ENCODE measurements around the gene EIF4G3. TPM values are rescaled to one million over a fixed set of nuclear protein-coding genes. Genes with fewer than 3 reads are reported as not detected.
"Not testable (repeated sequence)": the region's sequence is repeated elsewhere in the genome, so short reads cannot be mapped to it uniquely, and the experiment has no call there.

Gene EIF4G3
- total RNA-seq, 1 donor from 2014 or later, result 33.9 TPM

GRCh38 chr1:20819818-20820217 is 356.9 kb downstream of the EIF4G3 start:
- intact Hi-C loops (cut with micrococcal nuclease), result no loop called here
- peaks cover 35% of the 10 kb centered on the region for H3K36me3 ChIP-seq
- H3K27ac ChIP-seq (replicated peaks), result no peak overlapping the region
- no peak for DNase-seq
- no peak overlapping the region for H3K4me3 ChIP-seq
- TF ChIP-seq CTCF (IDR thresholded peaks at IDR 0.05; ENCODE audit: borderline replicate concordance), result no peak
- H3K9me3 ChIP-seq (replicated peaks), result no peaks in the 10 kb centered on the region
- H3K27me3 ChIP-seq (ENCODE audit: low read depth), result no peaks in the 10 kb centered on the region
- H3K4me1 ChIP-seq, result no peaks in the 10 kb centered on the region

DNA sequence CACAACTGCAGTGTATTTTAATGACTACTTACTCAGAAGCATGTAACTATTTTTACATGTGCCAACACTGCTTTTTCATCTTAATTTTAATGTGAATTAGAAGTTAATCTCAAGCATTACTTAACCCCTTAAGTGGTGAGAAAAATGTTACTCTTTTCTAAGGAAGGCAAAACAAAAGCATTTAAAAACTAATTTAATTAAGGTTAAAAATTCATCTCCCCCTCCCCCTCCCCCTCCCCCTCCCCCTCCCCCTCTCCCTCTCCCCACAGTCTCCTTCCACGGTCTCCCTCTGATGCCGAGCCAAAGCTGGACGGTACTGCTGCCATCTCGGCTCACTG is 362.2 kb downstream of the EIF4G3 start:
- Histone ChIP-seq H3K27me3 (ENCODE audit: low read depth) (no peaks in the 10 kb centered on the region), H3K4me1 (no peaks in the 10 kb centered on the region), H3K4me3 (no peak overlapping the region), H3K9me3 (replicated peaks) (no peaks in the 10 kb centered on the region), H3K27ac (replicated peaks) (no peak overlapping the region), H3K36me3 (peaks cover 43% of the 10 kb centered on the region)
- TF ChIP-seq CTCF (IDR thresholded peaks at IDR 0.05; ENCODE audit: borderline replicate concordance), result no peak
- intact Hi-C loops (cut with micrococcal nuclease), result no loop called here
- no peak for DNase-seq

DNA sequence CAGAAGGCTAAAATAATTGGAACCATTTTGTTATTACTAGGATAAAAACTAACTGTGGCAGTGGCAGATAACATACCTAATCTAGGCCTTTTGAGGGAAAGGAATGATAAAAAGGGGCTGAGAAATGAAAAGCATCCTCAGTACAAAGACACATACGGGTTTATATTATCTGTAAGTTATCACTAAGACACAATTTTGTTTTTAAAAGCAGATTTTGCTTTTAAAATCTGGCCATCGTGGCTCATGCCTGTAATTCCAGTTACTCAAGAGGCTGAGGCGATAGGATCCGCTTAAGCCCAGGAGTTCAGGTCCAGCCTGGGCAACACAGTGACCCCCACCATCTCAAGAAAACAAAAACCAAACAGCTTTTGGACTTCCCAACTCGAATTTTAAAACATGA is 364.8 kb downstream of the EIF4G3 start:
- Histone ChIP-seq H3K27ac (replicated peaks) (no peak overlapping the region), H3K27me3 (ENCODE audit: low read depth) (no peaks in the 10 kb centered on the region), H3K4me3 (no peak overlapping the region), H3K9me3 (replicated peaks) (no peaks in the 10 kb centered on the region), H3K4me1 (no peaks in the 10 kb centered on the region), H3K36me3 (peaks cover 32% of the 10 kb centered on the region)
- intact Hi-C loops (cut with micrococcal nuclease), result no loop called here
- no peak for DNase-seq
- no peak for TF ChIP-seq CTCF (IDR thresholded peaks at IDR 0.05; ENCODE audit: borderline replicate concordance)

DNA sequence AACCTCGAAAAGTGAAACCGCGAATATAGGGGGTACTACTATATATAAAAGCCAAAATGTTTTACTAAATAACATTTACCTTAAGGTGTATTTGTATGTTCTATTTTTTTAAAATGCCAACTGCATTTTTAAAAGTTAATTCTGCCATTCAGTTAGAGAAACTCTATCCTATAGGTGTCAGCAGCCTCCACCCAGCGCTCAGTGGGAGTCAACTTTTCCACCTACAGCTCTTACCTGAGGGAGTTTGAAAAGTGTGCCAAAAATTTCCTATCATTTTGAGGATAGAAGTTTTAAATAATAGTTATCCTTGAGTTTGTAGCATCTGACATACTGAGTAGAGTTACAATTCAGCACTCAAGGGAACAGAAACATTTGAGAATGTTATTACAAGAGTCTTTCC is 383.5 kb downstream of the EIF4G3 start:
- no peak overlapping the region for H3K27ac ChIP-seq (replicated peaks)
- DNase-seq, result no peak
- peaks cover 1% of the 10 kb centered on the region for H3K4me1 ChIP-seq
- no peak for TF ChIP-seq CTCF (IDR thresholded peaks at IDR 0.05; ENCODE audit: borderline replicate concordance)
- no peaks in the 10 kb centered on the region for H3K9me3 ChIP-seq (replicated peaks)
- no peaks in the 10 kb centered on the region for H3K27me3 ChIP-seq (ENCODE audit: low read depth)
- H3K36me3 ChIP-seq, result no peaks in the 10 kb centered on the region
- H3K4me3 ChIP-seq, result no peak overlapping the region
- intact Hi-C loops (cut with micrococcal nuclease), result no loop called here

DNA sequence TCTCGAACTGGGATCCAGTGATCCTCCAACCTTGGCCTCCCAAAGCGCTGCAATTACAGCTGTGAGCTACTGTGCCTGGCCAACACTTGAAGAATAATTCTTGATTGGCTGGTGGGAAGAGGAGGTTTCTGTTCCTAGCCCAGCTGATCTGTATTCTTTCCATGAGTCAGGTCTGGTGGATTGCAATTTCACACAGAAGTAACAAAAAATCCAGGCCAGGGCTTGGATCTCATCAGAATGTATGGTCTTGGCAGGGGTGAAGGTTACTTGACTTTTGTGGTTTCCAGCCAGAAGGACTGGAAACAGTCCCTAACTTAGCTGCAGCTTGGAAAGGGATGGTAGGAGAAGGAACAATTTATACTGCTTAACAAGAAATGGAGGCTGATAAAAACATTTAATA is 384.5 kb downstream of the EIF4G3 start:
- no peak overlapping the region for H3K4me3 ChIP-seq
- intact Hi-C loops (cut with micrococcal nuclease), result no loop called here
- no peaks in the 10 kb centered on the region for H3K27me3 ChIP-seq (ENCODE audit: low read depth)
- H3K4me1 ChIP-seq, result peaks cover 7% of the 10 kb centered on the region
- H3K36me3 ChIP-seq, result no peaks in the 10 kb centered on the region
- no peak overlapping the region for H3K27ac ChIP-seq (replicated peaks)
- no peak for TF ChIP-seq CTCF (IDR thresholded peaks at IDR 0.05; ENCODE audit: borderline replicate concordance)
- no peaks in the 10 kb centered on the region for H3K9me3 ChIP-seq (replicated peaks)
- no peak for DNase-seq

DNA sequence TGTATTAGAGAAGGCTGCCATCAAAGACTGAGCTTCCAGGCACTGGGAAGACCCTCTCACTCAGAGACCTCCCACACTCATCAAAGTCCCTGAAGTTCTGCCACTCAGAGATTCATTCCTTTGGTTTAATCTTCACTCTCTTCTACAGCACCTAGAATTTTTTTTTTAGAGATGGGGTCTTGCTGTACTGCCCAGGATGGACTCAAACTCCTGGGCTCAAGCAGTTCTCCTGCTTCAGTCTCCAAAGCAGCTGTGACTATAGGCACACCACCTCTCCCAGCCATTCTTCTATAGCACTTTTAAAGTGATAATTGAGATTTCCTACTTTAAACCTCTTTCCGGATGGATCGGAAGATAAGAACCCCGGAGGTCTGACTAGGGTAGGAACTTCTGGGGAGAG is 385.9 kb downstream of the EIF4G3 start:
- intact Hi-C loops (cut with micrococcal nuclease), result no loop called here
- Histone ChIP-seq H3K27me3 (ENCODE audit: low read depth) (no peaks in the 10 kb centered on the region), H3K9me3 (replicated peaks) (no peaks in the 10 kb centered on the region), H3K36me3 (no peaks in the 10 kb centered on the region), H3K4me3 (no peak overlapping the region), H3K4me1 (peaks cover 14% of the 10 kb centered on the region), H3K27ac (replicated peaks) (no peak overlapping the region)
- no peak for TF ChIP-seq CTCF (IDR thresholded peaks at IDR 0.05; ENCODE audit: borderline replicate concordance)
- no peak for DNase-seq

DNA sequence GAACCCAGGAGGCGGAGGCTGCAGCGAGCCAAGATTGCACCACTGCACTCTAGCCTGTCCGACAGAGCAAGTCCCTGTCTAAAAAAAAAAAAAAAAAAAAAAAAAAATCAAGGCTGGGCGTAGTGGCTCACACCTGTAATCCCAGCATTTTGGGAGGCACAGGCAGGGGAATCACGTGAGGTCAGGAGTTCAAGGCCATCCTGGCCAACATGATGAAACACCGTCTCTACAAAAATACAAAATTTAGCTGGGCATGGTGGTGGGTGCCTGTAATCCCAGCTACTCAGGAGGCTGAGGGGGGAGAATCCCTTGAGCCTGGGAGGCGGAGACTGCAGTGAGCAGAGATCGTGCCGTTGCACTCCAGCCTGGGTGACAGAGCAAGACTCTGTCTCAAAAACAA is 387.1 kb downstream of the EIF4G3 start:
- peaks cover 26% of the 10 kb centered on the region for H3K4me1 ChIP-seq
- intact Hi-C loops (cut with micrococcal nuclease); H3K36me3 ChIP-seq; H3K27ac ChIP-seq (replicated peaks); H3K27me3 ChIP-seq (ENCODE audit: low read depth); H3K4me3 ChIP-seq; H3K9me3 ChIP-seq (replicated peaks); DNase-seq: not testable (repeated sequence)
